Small intestine (tissue), 7 donors: Measurements from ENCODE around the gene PLXNA4. TPM values are rescaled to one million over a fixed set of nuclear protein-coding genes. Genes with fewer than 3 reads are reported as not detected.

Source experiments
- DNase-seq, 2 donors: peaks; one replicate each; pipeline versions ENCODE4 v3.0.0 to v3.0.0-alpha.2; 2013
- FAIRE-seq: peaks from 2 replicates; lab custom pipeline; 2012; peaks lifted over from hg19 to GRCh38; lab: Jason Lieb, UNC
- H3K27ac ChIP-seq, 3 donors: one replicate each; pipeline ENCODE4 v1.5.1; 2013; ENCODE audit warnings: low read length in 2 of 3, mild to moderate bottlenecking in 2 of 3, control low read depth in 1 of 3, inconsistent platforms in 1 of 3, low read depth in 1 of 3, moderate library complexity in 1 of 3
- H3K27me3 ChIP-seq, 3 donors: one replicate each; pipeline ENCODE4 v1.6.1; 2013; ENCODE audit warnings: low read length in 3 of 3, inconsistent platforms in 1 of 3; ENCODE audit not compliant: control insufficient read depth in 3 of 3, insufficient read depth in 3 of 3
- H3K36me3 ChIP-seq, 3 donors: one replicate each; pipeline ENCODE4 v1.6.1; 2013; ENCODE audit warnings: low read length in 3 of 3, inconsistent platforms in 1 of 3, low read depth in 1 of 3, mild to moderate bottlenecking in 1 of 3, moderate library complexity in 1 of 3; ENCODE audit not compliant: control insufficient read depth in 3 of 3, insufficient read depth in 2 of 3
- H3K4me1 ChIP-seq, 3 donors: one replicate each; pipeline ENCODE4 v1.6.1; 2013; ENCODE audit warnings: low read length in 2 of 3, inconsistent platforms in 1 of 3, low read depth in 1 of 3, mild to moderate bottlenecking in 1 of 3, moderate library complexity in 1 of 3; ENCODE audit not compliant: control insufficient read depth in 3 of 3, insufficient read depth in 2 of 3
- H3K4me3 ChIP-seq, 3 donors: one replicate each; pipeline ENCODE4 v1.5.1; 2013; ENCODE audit warnings: low read length in 3 of 3, control low read depth in 1 of 3, inconsistent platforms in 1 of 3, low read depth in 1 of 3, mild to moderate bottlenecking in 1 of 3, moderate library complexity in 1 of 3
- H3K9me3 ChIP-seq, 2 donors: one replicate each; pipeline ENCODE4 v1.6.1; 2013; ENCODE audit warnings: low read depth in 1 of 2, low read length in 1 of 2; ENCODE audit not compliant: control insufficient read depth in 2 of 2, insufficient read depth in 1 of 2
- WGBS, 3 donors: extraction: QIAGEN DNeasy Blood & Tissue Kit; methylation state at CpG; one replicate each; pipeline ENCODE4 v1.1.7; 2013; 5-methylcytosine and 5-hydroxymethylcytosine counted together
- polyA plus RNA-seq, 4 donors: library from polyadenylated mRNA; stranded (reverse) in 3 of 4; unstranded in 1 of 4; fragments of 200-250 nt in 3 of 4; fragments of 120-200 nt in 1 of 4; gene quantifications; one replicate each; pipeline versions ENCODE4 v1.2.1 to v1.2.3, GENCODE V29; 2013
- donor health status: healthy with polysubstance abuse.
- donor health status: control.
- donor health status: control.
- donor health status: Bipolar disorder and iron deficiency.
- donor health status: healthy.

Gene PLXNA4
- polyA plus RNA-seq, 4 donors: under 0.01 to 3.9 (median 1.2) TPM; not detected in 1

- Histone ChIP-seq H3K4me3 (no peak overlapping the region), H3K4me1 (no peaks in the 10 kb centered on the region), H3K27me3 (no peaks in the 10 kb centered on the region), H3K9me3 (no peaks in the 10 kb centered on the region), H3K27ac (no peak overlapping the region), H3K36me3 (no peaks in the 10 kb centered on the region)
- DNase-seq: no peak
- 89 to 98% (median 96%) methylated on average over 4 of the region's 4 CpGs for WGBS, 3 donors
- no peak for FAIRE-seq
These were observed 364.3 kb downstream of the PLXNA4 start for GRCh38 chr7:132211971-132212370.

- DNase-seq: no peak
- Histone ChIP-seq H3K9me3 (no peaks in the 10 kb centered on the region), H3K27ac (no peak overlapping the region), H3K4me3 (no peak overlapping the region), H3K27me3 (no peaks in the 10 kb centered on the region), H3K4me1 (no peaks in the 10 kb centered on the region), H3K36me3 (no peaks in the 10 kb centered on the region)
- FAIRE-seq: no peak
- 90 to 95% (median 92%) methylated on average over 14 of the region's 14 CpGs for WGBS, 3 donors
These were observed 365.4 kb downstream of the PLXNA4 start for GRCh38 chr7:132210821-132211220.

- H3K27ac ChIP-seq: no peak overlapping the region
- H3K36me3 ChIP-seq: no peaks in the 10 kb centered on the region
- no peaks in the 10 kb centered on the region for H3K9me3 ChIP-seq
- DNase-seq (no peak), FAIRE-seq (no peak)
- WGBS, 3 donors: 88 to 95% (median 89%) methylated on average over 2 of the region's 2 CpGs
- no peaks in the 10 kb centered on the region for H3K4me1 ChIP-seq
- H3K27me3 ChIP-seq: no peaks in the 10 kb centered on the region
- no peak overlapping the region for H3K4me3 ChIP-seq
These were observed 368.5 kb downstream of the PLXNA4 start for GRCh38 chr7:132207782-132208181.

- Histone ChIP-seq H3K4me3 (no peak overlapping the region), H3K4me1 (no peaks in the 10 kb centered on the region), H3K27me3 (no peaks in the 10 kb centered on the region), H3K36me3 (no peaks in the 10 kb centered on the region), H3K9me3 (no peaks in the 10 kb centered on the region), H3K27ac (no peak overlapping the region)
- DNase-seq (no peak), FAIRE-seq (no peak)
- WGBS, 3 donors: 79 to 87% (median 86%) methylated on average over 9 of the region's 9 CpGs
These were observed 369.1 kb downstream of the PLXNA4 start for GRCh38 chr7:132207211-132207610.

GRCh38 chr7:132206594-132206993 is 369.7 kb downstream of the PLXNA4 start:
- Histone ChIP-seq H3K27me3 (no peaks in the 10 kb centered on the region), H3K36me3 (no peaks in the 10 kb centered on the region), H3K27ac (no peak overlapping the region), H3K4me1 (no peaks in the 10 kb centered on the region), H3K9me3 (no peaks in the 10 kb centered on the region), H3K4me3 (no peak overlapping the region)
- no peak for FAIRE-seq
- 50 to 64% (median 59%) methylated on average over 8 of the region's 8 CpGs for WGBS, 3 donors
- DNase-seq: no peak

GRCh38 chr7:132205509-132205908 is 370.8 kb downstream of the PLXNA4 start:
- H3K4me3 ChIP-seq: no peak overlapping the region
- no peaks in the 10 kb centered on the region for H3K36me3 ChIP-seq
- no peaks in the 10 kb centered on the region for H3K27me3 ChIP-seq
- H3K9me3 ChIP-seq: no peaks in the 10 kb centered on the region
- DNase-seq: no peak
- H3K4me1 ChIP-seq: no peaks in the 10 kb centered on the region
- H3K27ac ChIP-seq: no peak overlapping the region
- FAIRE-seq: no peak

GRCh38 chr7:132203021-132203420 is 373.2 kb downstream of the PLXNA4 start:
- Histone ChIP-seq H3K4me1 (no peaks in the 10 kb centered on the region), H3K9me3 (no peaks in the 10 kb centered on the region), H3K4me3 (no peak overlapping the region), H3K27ac (no peak overlapping the region), H3K27me3 (no peaks in the 10 kb centered on the region), H3K36me3 (no peaks in the 10 kb centered on the region)
- DNase-seq: no peak
- no peak for FAIRE-seq
- WGBS, 3 donors: 77 to 91% (median 81%) methylated on average over 5 to 7 of the region's 7 CpGs

GRCh38 chr7:132202541-132202940 is 373.7 kb downstream of the PLXNA4 start:
- H3K4me1 ChIP-seq: no peaks in the 10 kb centered on the region
- no peak overlapping the region for H3K4me3 ChIP-seq
- DNase-seq: no peak
- no peaks in the 10 kb centered on the region for H3K27me3 ChIP-seq
- FAIRE-seq: no peak
- no peaks in the 10 kb centered on the region for H3K9me3 ChIP-seq
- H3K36me3 ChIP-seq: no peaks in the 10 kb centered on the region
- H3K27ac ChIP-seq: no peak overlapping the region
- WGBS, 3 donors: 78 to 89% (median 79%) methylated on average over 9 of the region's 9 CpGs

GRCh38 chr7:132200141-132200540 is 376.1 kb downstream of the PLXNA4 start:
- DNase-seq: no peak
- FAIRE-seq: no peak
- H3K27me3 ChIP-seq: no peaks in the 10 kb centered on the region
- 75 to 81% (median 79%) methylated on average over 4 of the region's 4 CpGs for WGBS, 3 donors
- no peak overlapping the region for H3K27ac ChIP-seq
- no peaks in the 10 kb centered on the region for H3K36me3 ChIP-seq
- H3K4me3 ChIP-seq: no peak overlapping the region
- no peaks in the 10 kb centered on the region for H3K9me3 ChIP-seq
- H3K4me1 ChIP-seq: no peaks in the 10 kb centered on the region
